Upper lobe of right lung (tissue), 1 donor: ENCODE data around the gene LBR. TPM values are rescaled to one million over a fixed set of nuclear protein-coding genes. Genes with fewer than 3 reads are reported as not detected.

Experiments
- ATAC-seq: fragments of 200-7000 bp; cut with Tn5 transposase; one replicate; pipeline ENCODE4 v1.9.1; 2020; ENCODE audit warnings: mild to moderate bottlenecking, moderate library complexity
- DNase-seq: peaks from one replicate; pipeline ENCODE4 v3.0.0-alpha.2; 2020
- H3K27ac ChIP-seq: fragments of 200-600 bp; one replicate; pipeline ENCODE4 v1.8.0; 2022
- H3K27me3 ChIP-seq: fragments of 200-600 bp; one replicate; pipeline ENCODE4 v1.8.0; 2022; ENCODE audit warnings: mild to moderate bottlenecking
- H3K36me3 ChIP-seq: fragments of 200-600 bp; one replicate; pipeline ENCODE4 v1.8.0; 2022
- H3K4me1 ChIP-seq: fragments of 200-600 bp; one replicate; pipeline ENCODE4 v1.8.0; 2022
- H3K4me3 ChIP-seq: fragments of 200-600 bp; one replicate; pipeline ENCODE4 v1.8.0; 2022; ENCODE audit warnings: mild to moderate bottlenecking
- H3K9me3 ChIP-seq: fragments of 200-600 bp; one replicate; pipeline ENCODE4 v1.8.0; 2022
- CTCF ChIP-seq: fragments of 200-600 bp; IDR thresholded peaks from one replicate; pipeline ENCODE4 v1.8.0; 2022; ENCODE audit warnings: antibody characterized with exemption
- intact Hi-C: fragments of 100-400 bp; cut with DNase I; formaldehyde crosslinking; loops from one replicate; pipeline ENCODE4 v1.11.0; 2022
- total RNA-seq: library from RNA; stranded (reverse); fragmentation: NEBNext Ultra II Directional; extraction: Animal tissue kit (Norgen Biotek cat#: 25700); gene quantifications from one replicate; pipeline ENCODE4 v1.2.1, GENCODE V29; 2021
- donor health status: DM: no; HTN: yes; CAD: no; lungs with severe emphysema.

LBR gene
- total RNA-seq, 1 donor from 2014 or later = 55.2 TPM

- Histone ChIP-seq H3K4me1 (peaks cover 8% of the 10 kb centered on the region), H3K27me3 (no peaks in the 10 kb centered on the region), H3K4me3 (no peak overlapping the region), H3K36me3 (peaks cover 77% of the 10 kb centered on the region), H3K9me3 (no peaks in the 10 kb centered on the region), H3K27ac (no peak overlapping the region)
- intact Hi-C loops = no loop called here
- ATAC-seq (no peak), DNase-seq (no peak)
- TF ChIP-seq CTCF = no peak
Measured at GRCh38 chr1:225418059-225418458, 9.8 kb downstream of the LBR start.

- TF ChIP-seq CTCF = no peak
- intact Hi-C loops = no loop called here
- ATAC-seq = no peak
- Histone ChIP-seq H3K4me3 (no peak overlapping the region), H3K27ac (no peak overlapping the region), H3K27me3 (no peaks in the 10 kb centered on the region), H3K36me3 (peaks cover 81% of the 10 kb centered on the region), H3K4me1 (no peaks in the 10 kb centered on the region), H3K9me3 (no peaks in the 10 kb centered on the region)
- DNase-seq = no peak
Measured at GRCh38 chr1:225415967-225416745, 11.7 kb downstream of the LBR start.

DNA sequence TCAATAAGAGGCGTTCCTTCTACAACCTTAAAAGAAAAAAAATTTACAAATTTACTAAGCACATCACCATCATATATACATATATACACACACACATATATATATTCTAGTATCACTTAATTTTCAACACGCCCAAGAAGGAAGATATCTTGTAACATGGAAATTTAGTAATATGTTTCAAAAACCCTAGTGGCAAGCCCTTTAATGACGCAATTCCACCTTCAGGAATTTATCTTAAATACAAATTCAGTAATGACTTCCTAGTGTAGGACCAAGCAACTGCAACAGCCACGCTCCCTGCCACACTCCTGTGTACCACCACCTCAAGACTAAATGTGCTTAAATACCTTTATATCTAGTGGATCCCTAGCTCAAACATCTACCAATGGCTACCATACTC lies 12.5 kb downstream of the LBR start:
- DNase-seq = no peak
- Histone ChIP-seq H3K4me1 (no peaks in the 10 kb centered on the region), H3K27ac (no peak overlapping the region), H3K4me3 (no peak overlapping the region), H3K9me3 (no peaks in the 10 kb centered on the region), H3K27me3 (no peaks in the 10 kb centered on the region), H3K36me3 (peaks cover 81% of the 10 kb centered on the region)
- intact Hi-C loops = no loop called here
- ATAC-seq = no peak
- TF ChIP-seq CTCF = no peak

- Histone ChIP-seq H3K27me3 (no peaks in the 10 kb centered on the region), H3K27ac (no peak overlapping the region), H3K4me3 (no peak overlapping the region), H3K36me3 (peaks cover 82% of the 10 kb centered on the region), H3K9me3 (no peaks in the 10 kb centered on the region), H3K4me1 (no peaks in the 10 kb centered on the region)
- no peak for DNase-seq
- no peak for TF ChIP-seq CTCF
- ATAC-seq = peak; percentile 53
- intact Hi-C loops = no loop called here
Measured at GRCh38 chr1:225413708-225414375, 14.0 kb downstream of the LBR start.

GRCh38 chr1:225412803-225413351 lies 15.0 kb downstream of the LBR start:
- ATAC-seq = peak; percentile 76
- intact Hi-C loops = no loop called here
- no peaks in the 10 kb centered on the region for H3K27me3 ChIP-seq
- no peaks in the 10 kb centered on the region for H3K9me3 ChIP-seq
- H3K27ac ChIP-seq = no peak overlapping the region
- H3K4me1 ChIP-seq = no peaks in the 10 kb centered on the region
- no peak for DNase-seq
- H3K4me3 ChIP-seq = no peak overlapping the region
- TF ChIP-seq CTCF = no peak
- peaks cover 78% of the 10 kb centered on the region for H3K36me3 ChIP-seq
